Measurements from ENCODE around the gene GP2.

The GP2 gene

GRCh38 chr16:20308266-20308665, 19.0 kb downstream of the GP2 start:
- DNase-seq (ENCODE audit: extremely low read depth in 1 of 2, low read depth in 1 of 2), result no peak

GRCh38 chr16:20307791-20308190, 19.5 kb downstream of the GP2 start:
- no peak for DNase-seq (ENCODE audit: extremely low read depth in 1 of 2, low read depth in 1 of 2)

GRCh38 chr16:20307240-20307671, 20.1 kb downstream of the GP2 start:
- no peak for DNase-seq (ENCODE audit: extremely low read depth in 1 of 2, low read depth in 1 of 2)

- DNase-seq (ENCODE audit: extremely low read depth in 1 of 2, low read depth in 1 of 2), result no peak
Measured at GRCh38 chr16:20306401-20306800, 20.9 kb downstream of the GP2 start.

GRCh38 chr16:20303012-20303411, 24.3 kb downstream of the GP2 start:
- no peak for DNase-seq (ENCODE audit: extremely low read depth in 1 of 2, low read depth in 1 of 2)

- DNase-seq (ENCODE audit: extremely low read depth in 1 of 2, low read depth in 1 of 2), result no peak
Measured at GRCh38 chr16:20302389-20302788, 24.9 kb downstream of the GP2 start.

- no peak for DNase-seq (ENCODE audit: extremely low read depth in 1 of 2, low read depth in 1 of 2)
Measured at GRCh38 chr16:20301840-20302239, 25.5 kb downstream of the GP2 start.

- no peak for DNase-seq (ENCODE audit: extremely low read depth in 1 of 2, low read depth in 1 of 2)
Measured at GRCh38 chr16:20300312-20301097, 26.8 kb downstream of the GP2 start.

- no peak for DNase-seq (ENCODE audit: extremely low read depth in 1 of 2, low read depth in 1 of 2)
Measured at GRCh38 chr16:20298452-20298851, 28.9 kb downstream of the GP2 start.

GRCh38 chr16:20291208-20292206, 35.8 kb downstream of the GP2 start:
- DNase-seq (ENCODE audit: extremely low read depth in 1 of 2, low read depth in 1 of 2), result no peak

GRCh38 chr16:20289571-20289970, 37.7 kb downstream of the GP2 start:
- DNase-seq (ENCODE audit: extremely low read depth in 1 of 2, low read depth in 1 of 2), result no peak

GRCh38 chr16:20285993-20286499, 41.3 kb downstream of the GP2 start:
- no peak for DNase-seq (ENCODE audit: extremely low read depth in 1 of 2, low read depth in 1 of 2)

- no peak for DNase-seq (ENCODE audit: extremely low read depth in 1 of 2, low read depth in 1 of 2)
Measured at GRCh38 chr16:20280259-20280658, 47.1 kb downstream of the GP2 start.

GRCh38 chr16:20271893-20272292, 55.4 kb downstream of the GP2 start:
- DNase-seq (ENCODE audit: extremely low read depth in 1 of 2, low read depth in 1 of 2), result no peak

GRCh38 chr16:20268409-20268808, 58.9 kb downstream of the GP2 start:
- no peak for DNase-seq (ENCODE audit: extremely low read depth in 1 of 2, low read depth in 1 of 2)

- no peak for DNase-seq (ENCODE audit: extremely low read depth in 1 of 2, low read depth in 1 of 2)
Measured at GRCh38 chr16:20265019-20265418, 62.3 kb downstream of the GP2 start.

- no peak for DNase-seq (ENCODE audit: extremely low read depth in 1 of 2, low read depth in 1 of 2)
Measured at GRCh38 chr16:20263138-20263855, 64.0 kb downstream of the GP2 start.

- no peak for DNase-seq (ENCODE audit: extremely low read depth in 1 of 2, low read depth in 1 of 2)
Measured at GRCh38 chr16:20262248-20262647, 65.1 kb downstream of the GP2 start.

GRCh38 chr16:20260215-20261009, 66.9 kb downstream of the GP2 start:
- no peak for DNase-seq (ENCODE audit: extremely low read depth in 1 of 2, low read depth in 1 of 2)

Data from activated CD8-positive, alpha-beta memory T cell treated with anti-CD3 and anti-CD28 coated beads for 1 hour (primary cell).